Mucosa of rectum (tissue), 2 donors: ENCODE measurements around the gene PALD1.

Experiments
- H3K27ac ChIP-seq, 2 donors: one replicate each; pipeline ENCODE4 v1.7.0; 2013; ENCODE audit warnings: inconsistent platforms in 2 of 2, low read depth in 2 of 2, low read length in 2 of 2
- H3K27me3 ChIP-seq, 2 donors: one replicate each; pipeline ENCODE4 v1.7.0; 2013; ENCODE audit warnings: low read length in 2 of 2; ENCODE audit not compliant: control insufficient read depth in 2 of 2, insufficient read depth in 2 of 2
- H3K36me3 ChIP-seq, 2 donors: one replicate each; pipeline ENCODE4 v1.7.0; 2013; ENCODE audit warnings: low read length in 2 of 2; ENCODE audit not compliant: control insufficient read depth in 2 of 2, insufficient read depth in 2 of 2
- H3K4me1 ChIP-seq, 2 donors: one replicate each; pipeline ENCODE4 v1.7.0; 2013; ENCODE audit warnings: low read length in 2 of 2, mild to moderate bottlenecking in 1 of 2; ENCODE audit not compliant: control insufficient read depth in 2 of 2, insufficient read depth in 2 of 2
- H3K4me3 ChIP-seq, 2 donors: one replicate each; pipeline ENCODE4 v1.7.0; 2013; ENCODE audit warnings: low read length in 2 of 2
- H3K9ac ChIP-seq, 2 donors: one replicate each; pipeline ENCODE4 v1.7.0; 2013; ENCODE audit warnings: low read length in 2 of 2, low read depth in 1 of 2, mild to moderate bottlenecking in 1 of 2
- H3K9me3 ChIP-seq, 2 donors: one replicate each; pipeline ENCODE4 v1.7.0; 2013; ENCODE audit warnings: low read length in 2 of 2; ENCODE audit not compliant: control insufficient read depth in 2 of 2
- donor health status: healthy.
- donor health status: Normal muscosa, but diverticular disease.

Gene PALD1

GRCh38 chr10:70504521-70505358 lies 26.2 kb downstream of the PALD1 start:
- H3K4me1 ChIP-seq = peaks cover 9 to 12% of the 10 kb centered on the region in 2 donors
- no peaks in the 10 kb centered on the region for H3K9me3 ChIP-seq
- H3K27me3 ChIP-seq = no peaks in the 10 kb centered on the region
- H3K27ac ChIP-seq = no peak overlapping the region
- H3K36me3 ChIP-seq = no peaks in the 10 kb centered on the region
- H3K9ac ChIP-seq = no peak overlapping the region
- H3K4me3 ChIP-seq = no peak overlapping the region

- Histone ChIP-seq H3K27me3 (no peaks in the 10 kb centered on the region), H3K9me3 (no peaks in the 10 kb centered on the region), H3K9ac (no peak overlapping the region), H3K36me3 (no peaks in the 10 kb centered on the region), H3K27ac (no peak overlapping the region), H3K4me1 (peaks cover 10 to 17% of the 10 kb centered on the region in 2 donors), H3K4me3 (no peak overlapping the region)
Observed at GRCh38 chr10:70505908-70506307, 27.3 kb downstream of the PALD1 start.

DNA sequence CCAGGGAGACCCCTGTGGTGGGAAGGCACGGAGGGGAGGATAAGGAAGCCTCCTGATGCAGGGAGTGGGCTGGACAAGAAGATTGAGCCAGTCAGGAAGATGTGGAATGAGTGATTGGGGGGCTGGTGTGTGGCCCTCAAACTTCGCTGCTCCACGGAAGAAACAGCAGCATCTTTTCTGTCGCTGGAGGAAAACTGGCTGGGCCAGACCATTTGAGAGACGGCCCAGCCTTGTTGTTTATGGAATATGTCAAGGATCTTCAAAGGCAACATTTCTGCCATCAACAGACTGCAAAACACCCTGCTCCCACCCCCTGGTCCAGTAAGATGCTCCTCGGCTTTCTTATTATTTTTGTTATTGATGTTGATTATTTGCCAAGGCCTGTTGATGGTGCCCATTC lies 29.4 kb downstream of the PALD1 start:
- H3K9ac ChIP-seq = no peak overlapping the region
- H3K9me3 ChIP-seq = no peaks in the 10 kb centered on the region
- H3K4me3 ChIP-seq = no peak overlapping the region
- peaks cover 10 to 17% of the 10 kb centered on the region in 2 donors for H3K4me1 ChIP-seq
- H3K36me3 ChIP-seq = no peaks in the 10 kb centered on the region
- H3K27ac ChIP-seq = peak overlapping the region in 1 of 2 donors; percentile 41
- H3K27me3 ChIP-seq = no peaks in the 10 kb centered on the region

GRCh38 chr10:70508912-70509756 lies 30.6 kb downstream of the PALD1 start:
- no peak overlapping the region for H3K4me3 ChIP-seq
- no peaks in the 10 kb centered on the region for H3K9me3 ChIP-seq
- H3K27ac ChIP-seq = peak overlapping the region; percentile 41 to 43
- peaks cover 10 to 17% of the 10 kb centered on the region in 2 donors for H3K4me1 ChIP-seq
- H3K9ac ChIP-seq = peak overlapping the region; percentile 9 to 24
- H3K36me3 ChIP-seq = no peaks in the 10 kb centered on the region
- H3K27me3 ChIP-seq = no peaks in the 10 kb centered on the region

DNA sequence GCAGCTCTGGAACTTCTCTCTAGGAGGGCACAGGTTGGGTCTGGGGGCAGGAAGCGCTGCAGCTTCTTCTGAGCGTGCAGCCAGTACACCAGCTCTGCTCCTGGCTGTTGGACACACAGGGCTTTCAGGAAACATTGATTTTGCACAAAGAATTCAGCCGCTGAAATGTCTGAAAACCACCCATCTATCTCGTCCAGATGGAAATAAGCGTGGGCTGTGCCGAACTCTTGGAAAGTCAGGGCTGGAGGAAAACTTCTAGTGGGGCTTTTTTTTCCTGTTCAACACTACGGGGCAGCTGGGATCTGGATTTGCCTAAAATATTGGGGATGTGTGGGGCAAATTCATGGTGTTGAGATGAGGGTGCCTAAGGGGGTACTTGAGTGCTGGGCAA lies 31.2 kb downstream of the PALD1 start:
- Histone ChIP-seq H3K4me1 (peaks cover 10 to 17% of the 10 kb centered on the region in 2 donors), H3K36me3 (no peaks in the 10 kb centered on the region), H3K27me3 (no peaks in the 10 kb centered on the region), H3K27ac (peak overlapping the region; percentile 9 to 43), H3K9me3 (no peaks in the 10 kb centered on the region), H3K4me3 (no peak overlapping the region), H3K9ac (peak overlapping the region in 1 of 2 donors; percentile 9)

DNA sequence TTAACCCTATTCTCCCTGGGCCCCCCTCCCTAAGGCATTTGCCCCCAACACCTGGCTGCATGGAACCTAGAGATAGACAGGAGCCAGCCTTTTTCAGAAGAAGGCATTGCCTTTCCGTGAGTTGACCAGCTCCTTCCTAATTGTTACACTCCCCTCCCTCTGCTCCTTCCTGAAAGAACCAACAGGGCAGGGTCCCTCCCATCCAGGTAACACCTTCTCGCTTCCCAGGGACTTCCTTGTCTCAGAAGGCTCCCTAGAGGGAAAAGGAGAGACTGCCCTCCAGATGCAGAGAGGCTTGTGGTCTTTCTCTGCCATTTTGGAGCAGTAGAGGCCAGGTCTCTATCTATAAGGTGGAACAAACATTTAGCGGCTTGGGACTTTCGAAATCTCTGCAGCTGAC lies 31.9 kb downstream of the PALD1 start:
- Histone ChIP-seq H3K4me1 (peaks cover 10 to 17% of the 10 kb centered on the region in 2 donors), H3K27me3 (no peaks in the 10 kb centered on the region), H3K36me3 (no peaks in the 10 kb centered on the region), H3K9ac (no peak overlapping the region), H3K27ac (no peak overlapping the region), H3K9me3 (no peaks in the 10 kb centered on the region), H3K4me3 (no peak overlapping the region)

DNA sequence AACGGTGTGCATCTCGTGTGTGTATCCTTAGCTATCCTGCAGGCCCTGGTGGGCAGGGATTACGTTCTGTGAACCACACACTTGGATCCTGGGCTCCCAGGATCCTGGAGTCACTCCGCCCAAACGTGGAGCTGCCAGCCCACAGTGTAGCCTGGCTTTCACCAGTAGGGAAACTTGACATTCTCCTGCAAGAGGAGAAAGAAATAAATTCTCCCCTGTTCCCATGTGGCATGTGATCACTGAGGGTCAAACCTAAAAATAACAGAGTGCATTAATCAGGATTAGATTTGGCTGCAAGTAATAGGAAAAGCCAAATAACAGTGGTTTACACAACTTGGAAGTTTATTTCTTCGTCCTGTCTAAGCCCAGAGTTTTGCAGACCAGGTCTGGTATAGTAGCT lies 32.3 kb downstream of the PALD1 start:
- no peak overlapping the region for H3K9ac ChIP-seq
- H3K27ac ChIP-seq = no peak overlapping the region
- H3K4me3 ChIP-seq = no peak overlapping the region
- H3K9me3 ChIP-seq = no peaks in the 10 kb centered on the region
- H3K36me3 ChIP-seq = no peaks in the 10 kb centered on the region
- H3K4me1 ChIP-seq = peaks cover 10 to 17% of the 10 kb centered on the region in 2 donors
- no peaks in the 10 kb centered on the region for H3K27me3 ChIP-seq

DNA sequence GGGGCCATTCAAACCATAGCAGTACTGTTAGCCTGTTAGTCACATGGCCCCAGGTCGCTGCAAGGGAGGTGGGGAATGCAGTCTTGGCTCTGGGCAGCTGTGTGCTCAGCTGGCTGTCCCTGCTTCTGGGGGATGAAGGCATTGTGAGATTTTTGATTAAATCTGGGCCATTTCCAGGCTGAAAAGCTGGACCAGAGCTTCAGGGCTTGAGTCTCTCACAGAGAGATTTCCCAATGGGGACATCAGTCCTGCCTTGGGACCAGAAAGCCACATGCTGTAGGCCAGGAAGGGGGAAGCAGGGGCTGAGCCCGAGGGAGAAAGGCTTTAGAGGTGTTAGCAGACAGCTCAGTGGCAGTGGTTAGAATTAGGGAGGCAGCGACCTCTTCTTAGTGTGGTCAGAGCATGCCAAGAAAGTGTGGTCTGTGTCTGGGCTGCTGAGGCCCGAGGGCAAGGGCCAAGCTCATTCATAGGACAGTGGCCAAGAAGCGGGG lies 33.6 kb downstream of the PALD1 start:
- H3K4me3 ChIP-seq = no peak overlapping the region
- no peak overlapping the region for H3K27ac ChIP-seq
- H3K9me3 ChIP-seq = no peaks in the 10 kb centered on the region
- no peaks in the 10 kb centered on the region for H3K36me3 ChIP-seq
- H3K27me3 ChIP-seq = no peaks in the 10 kb centered on the region
- H3K9ac ChIP-seq = no peak overlapping the region
- peaks cover 10 to 17% of the 10 kb centered on the region in 2 donors for H3K4me1 ChIP-seq

DNA sequence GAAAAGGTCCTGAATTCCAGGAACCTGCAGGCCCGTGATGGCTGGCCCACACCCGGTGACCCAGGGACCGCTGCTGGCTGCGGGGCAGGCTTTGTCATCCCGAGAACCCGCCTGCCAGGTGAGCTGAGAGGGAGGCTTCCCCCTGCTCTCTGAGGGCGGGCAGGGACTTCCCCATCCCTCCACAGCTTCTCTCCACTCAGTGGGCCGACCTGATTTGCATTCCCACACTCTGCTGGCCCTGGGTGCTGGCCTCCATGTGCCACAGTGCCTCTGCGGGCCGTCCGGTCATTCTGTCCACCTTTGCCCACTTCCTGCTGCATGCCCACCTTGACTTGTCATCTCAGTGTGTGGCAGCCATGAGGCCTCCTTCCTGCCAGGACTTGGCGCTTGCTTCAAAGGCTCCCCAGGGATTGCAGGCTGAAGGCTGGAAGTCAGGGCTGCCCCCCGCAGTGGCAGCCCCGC lies 35.3 kb downstream of the PALD1 start:
- no peaks in the 10 kb centered on the region for H3K9me3 ChIP-seq
- peaks cover 10 to 16% of the 10 kb centered on the region in 2 donors for H3K4me1 ChIP-seq
- H3K4me3 ChIP-seq = no peak overlapping the region
- H3K27ac ChIP-seq = no peak overlapping the region
- H3K27me3 ChIP-seq = no peaks in the 10 kb centered on the region
- no peaks in the 10 kb centered on the region for H3K36me3 ChIP-seq
- H3K9ac ChIP-seq = no peak overlapping the region

DNA sequence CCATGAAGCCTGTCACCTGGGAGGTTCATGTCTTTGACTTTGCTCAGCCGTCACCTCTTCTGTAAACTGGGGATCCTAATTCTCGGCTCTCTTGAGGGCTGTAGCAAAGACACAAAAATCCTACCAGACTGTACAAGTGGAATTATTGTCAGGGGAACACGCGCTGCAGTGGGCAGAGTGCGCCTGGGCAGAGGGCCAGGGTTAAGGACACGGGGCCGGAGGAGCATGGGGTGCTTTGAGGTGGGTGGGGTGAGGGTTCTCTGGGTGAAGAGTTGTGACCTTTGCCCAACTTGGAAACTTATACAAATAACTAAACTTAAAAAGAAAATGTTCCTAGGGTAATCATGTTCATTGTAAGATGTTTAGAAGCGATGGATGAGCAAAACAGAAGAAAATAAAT lies 36.0 kb downstream of the PALD1 start:
- no peaks in the 10 kb centered on the region for H3K9me3 ChIP-seq
- H3K27me3 ChIP-seq = no peaks in the 10 kb centered on the region
- no peaks in the 10 kb centered on the region for H3K36me3 ChIP-seq
- no peak overlapping the region for H3K27ac ChIP-seq
- H3K4me1 ChIP-seq = peaks cover 4 to 9% of the 10 kb centered on the region in 2 donors
- H3K9ac ChIP-seq = no peak overlapping the region
- H3K4me3 ChIP-seq = no peak overlapping the region
